DOHH2 (cell line): Measurements from ENCODE around the gene STRA6.

Source experiments
- CTCF ChIP-seq: fragments of 200-600 bp; sonication (generic); IDR thresholded peaks from one replicate; pipeline ENCODE4 v1.5.1; 2014; ENCODE audit warnings: antibody characterized with exemption, mild to moderate bottlenecking, low read depth, low read length; ENCODE audit not compliant: poor library complexity, severe bottlenecking
- EZH2phosphoT487 ChIP-seq: fragments of 200-600 bp; sonication (generic); IDR thresholded peaks from 2 replicates; pipeline ENCODE4 v1.6.1; 2017; ENCODE audit warnings: borderline replicate concordance, mild to moderate bottlenecking, antibody characterized with exemption, low read length, moderate library complexity, mixed read lengths

- TF ChIP-seq CTCF (no peak), EZH2phosphoT487 (no peak)
Measured at GRCh38 chr15:74136814-74137536, 65.6 kb downstream of the STRA6 start.
